Thoracic aorta (tissue), 2 donors: Measurements from ENCODE around the gene SPINDOC. TPM values are rescaled to one million over a fixed set of nuclear protein-coding genes. Genes with fewer than 3 reads are reported as not detected.

Experiments used
- ATAC-seq: fragments of 150-250 bp; one replicate; pipeline ENCODE4 v1.8.0; 2017; ENCODE audit warnings: low read depth; ENCODE audit not compliant: insufficient number of reproducible peaks, low FRiP score
- DNase-seq: peaks from one replicate; pipeline ENCODE4 v3.0.0-alpha.2; 2020; ENCODE audit warnings: low spot score
- H3K27ac ChIP-seq, 2 donors: fragments of 200-600 bp; sonication (generic); 1 replicate in 1 of 2; 2 replicates in 1 of 2; pipeline ENCODE4 v1.5.1; 2016; ENCODE audit warnings: mild to moderate bottlenecking in 2 of 2, moderate library complexity in 2 of 2
- H3K27me3 ChIP-seq: fragments of 200-600 bp; sonication (generic); replicated peaks from 2 replicates; pipeline ENCODE4 v1.6.0; 2016; ENCODE audit warnings: mild to moderate bottlenecking; ENCODE audit not compliant: insufficient read depth
- H3K36me3 ChIP-seq: fragments of 200-600 bp; sonication (generic); one replicate; pipeline ENCODE4 v1.5.1; 2016
- H3K4me1 ChIP-seq, 2 donors: fragments of 200-600 bp; sonication (generic); 1 replicate in 1 of 2; 2 replicates in 1 of 2; pipeline versions ENCODE4 v1.5.1 to v1.6.0; 2016; ENCODE audit warnings: low read depth in 2 of 2, mild to moderate bottlenecking in 1 of 2; ENCODE audit not compliant: control insufficient read depth in 1 of 2
- H3K4me3 ChIP-seq: fragments of 200-600 bp; sonication (generic); 2 replicates; pipeline ENCODE4 v1.5.1; 2016; ENCODE audit warnings: mild to moderate bottlenecking
- H3K9me3 ChIP-seq: fragments of 200-600 bp; sonication (generic); 2 replicates; pipeline ENCODE4 v1.5.1; 2016
- total RNA-seq, 2 donors: library from RNA; depleted of rRNA; stranded (reverse); fragments of >200 nt; gene quantifications; one replicate each; pipeline versions ENCODE4 v1.1.0 to v1.2.3, GENCODE V29; 2016
- TF ChIP-seq, protein P1 (sequence below): fragments of 200-600 bp; sonication (generic); IDR thresholded peaks from one replicate; pipeline ENCODE4 v1.5.1; 2019; ENCODE audit warnings: antibody characterized with exemption

SPINDOC gene
- total RNA-seq, 2 donors from 2014 or later, result 14.8 to 16.4 TPM

DNA sequence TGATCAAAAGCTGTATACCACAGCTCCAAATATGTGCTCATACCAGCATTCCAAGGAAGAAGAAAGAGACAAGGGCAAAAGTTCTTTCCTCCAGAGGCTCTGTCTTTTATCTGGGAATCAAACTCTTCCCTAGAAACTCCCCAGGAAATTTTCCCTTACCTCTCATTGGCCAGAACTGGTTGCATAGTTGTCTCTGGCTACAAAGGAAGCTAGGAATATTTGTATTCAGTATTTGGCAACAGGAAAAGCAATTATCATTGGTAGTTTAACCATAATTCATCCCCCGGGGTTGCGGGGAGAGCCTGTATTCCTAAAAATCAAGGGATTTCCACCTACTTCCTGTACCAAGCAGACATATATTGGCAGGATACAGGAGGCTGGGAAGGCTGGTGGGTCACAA lies 34.2 kb upstream of the SPINDOC start:
- no peak for DNase-seq
- no peak for ATAC-seq
- H3K4me1 ChIP-seq, result no peaks in the 10 kb centered on the region
- no peaks in the 10 kb centered on the region for H3K36me3 ChIP-seq
- no peak overlapping the region for H3K27ac ChIP-seq
- no peaks in the 10 kb centered on the region for H3K9me3 ChIP-seq
- TF ChIP-seq, protein P1, sequence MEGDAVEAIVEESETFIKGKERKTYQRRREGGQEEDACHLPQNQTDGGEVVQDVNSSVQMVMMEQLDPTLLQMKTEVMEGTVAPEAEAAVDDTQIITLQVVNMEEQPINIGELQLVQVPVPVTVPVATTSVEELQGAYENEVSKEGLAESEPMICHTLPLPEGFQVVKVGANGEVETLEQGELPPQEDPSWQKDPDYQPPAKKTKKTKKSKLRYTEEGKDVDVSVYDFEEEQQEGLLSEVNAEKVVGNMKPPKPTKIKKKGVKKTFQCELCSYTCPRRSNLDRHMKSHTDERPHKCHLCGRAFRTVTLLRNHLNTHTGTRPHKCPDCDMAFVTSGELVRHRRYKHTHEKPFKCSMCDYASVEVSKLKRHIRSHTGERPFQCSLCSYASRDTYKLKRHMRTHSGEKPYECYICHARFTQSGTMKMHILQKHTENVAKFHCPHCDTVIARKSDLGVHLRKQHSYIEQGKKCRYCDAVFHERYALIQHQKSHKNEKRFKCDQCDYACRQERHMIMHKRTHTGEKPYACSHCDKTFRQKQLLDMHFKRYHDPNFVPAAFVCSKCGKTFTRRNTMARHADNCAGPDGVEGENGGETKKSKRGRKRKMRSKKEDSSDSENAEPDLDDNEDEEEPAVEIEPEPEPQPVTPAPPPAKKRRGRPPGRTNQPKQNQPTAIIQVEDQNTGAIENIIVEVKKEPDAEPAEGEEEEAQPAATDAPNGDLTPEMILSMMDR, result no peak
- no peak overlapping the region for H3K4me3 ChIP-seq
- no peaks in the 10 kb centered on the region for H3K27me3 ChIP-seq

DNA sequence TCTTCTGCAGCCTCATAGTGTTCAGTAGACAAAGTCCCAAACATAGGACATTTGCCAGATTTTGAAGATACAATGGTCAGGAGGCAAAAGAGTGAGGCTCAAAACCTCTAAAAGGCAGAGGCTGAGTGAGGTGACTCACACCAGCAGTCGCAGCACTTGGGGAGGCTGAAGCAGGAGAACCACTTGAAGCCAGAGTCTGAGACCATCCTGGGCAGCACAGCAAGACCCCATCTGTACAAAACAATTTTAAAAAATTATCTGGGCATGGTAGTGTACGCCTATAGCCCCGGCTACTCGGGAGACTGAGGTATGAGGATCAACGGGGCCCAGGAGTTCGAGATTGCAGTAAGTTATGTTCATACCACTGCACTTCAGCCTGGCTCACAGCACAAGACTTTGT lies 30.5 kb upstream of the SPINDOC start:
- TF ChIP-seq, protein P1, result no peak
- Histone ChIP-seq H3K9me3 (no peaks in the 10 kb centered on the region), H3K27ac (no peak overlapping the region), H3K27me3 (no peaks in the 10 kb centered on the region), H3K4me3 (no peak overlapping the region), H3K4me1 (no peaks in the 10 kb centered on the region), H3K36me3 (no peaks in the 10 kb centered on the region)
- ATAC-seq (no peak), DNase-seq (no peak)

- no peaks in the 10 kb centered on the region for H3K27me3 ChIP-seq
- ATAC-seq, result no peak
- TF ChIP-seq, protein P1, result no peak
- no peak overlapping the region for H3K4me3 ChIP-seq
- DNase-seq, result no peak
- H3K27ac ChIP-seq, result no peak overlapping the region
- H3K9me3 ChIP-seq, result no peaks in the 10 kb centered on the region
- H3K36me3 ChIP-seq, result no peaks in the 10 kb centered on the region
- H3K4me1 ChIP-seq, result no peaks in the 10 kb centered on the region
Measured at GRCh38 chr11:63783925-63784592, 29.2 kb upstream of the SPINDOC start.

GRCh38 chr11:63785823-63786222 lies 27.4 kb upstream of the SPINDOC start:
- Histone ChIP-seq H3K4me1 (no peaks in the 10 kb centered on the region), H3K27ac (no peak overlapping the region), H3K9me3 (peaks cover 1% of the 10 kb centered on the region), H3K27me3 (no peaks in the 10 kb centered on the region), H3K4me3 (no peak overlapping the region), H3K36me3 (no peaks in the 10 kb centered on the region)
- ATAC-seq (no peak), DNase-seq (no peak)
- TF ChIP-seq, protein P1, result no peak

DNA sequence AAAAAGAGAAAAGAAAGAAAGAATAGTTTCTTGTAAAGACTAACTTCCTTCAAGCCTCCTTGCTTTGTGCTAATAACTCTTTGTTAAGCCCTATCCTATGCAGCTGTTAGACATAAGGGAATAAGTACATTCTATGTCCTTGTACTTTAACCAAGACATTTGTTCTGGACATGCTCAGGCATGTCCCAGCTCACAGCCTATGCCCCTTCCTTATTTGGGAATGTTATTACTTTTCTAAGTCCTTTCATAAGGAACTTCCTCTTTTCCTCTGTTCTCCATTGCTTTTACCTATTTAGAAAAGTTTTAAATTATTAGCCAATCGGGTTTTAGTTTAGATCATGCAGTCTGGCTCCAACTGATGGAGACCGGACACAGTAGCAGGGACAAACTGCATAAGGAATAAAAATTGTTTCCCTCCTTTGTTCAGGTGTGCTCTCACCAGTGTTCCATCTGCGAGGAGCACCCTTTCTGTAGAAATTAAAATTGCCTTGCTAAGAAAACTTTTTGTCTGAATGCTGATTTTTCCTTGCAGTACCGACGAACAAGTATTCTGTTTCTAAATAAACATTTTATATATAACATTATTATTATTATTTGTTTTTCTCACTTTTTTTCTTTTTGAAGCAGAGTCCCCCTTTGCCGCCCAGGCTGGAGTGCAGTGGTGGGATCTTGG lies 21.6 kb upstream of the SPINDOC start:
- H3K9me3 ChIP-seq, result peaks cover 17% of the 10 kb centered on the region
- ATAC-seq, result no peak
- no peaks in the 10 kb centered on the region for H3K27me3 ChIP-seq
- no peaks in the 10 kb centered on the region for H3K36me3 ChIP-seq
- no peak for DNase-seq
- no peaks in the 10 kb centered on the region for H3K4me1 ChIP-seq
- TF ChIP-seq, protein P1, result no peak
- no peak overlapping the region for H3K4me3 ChIP-seq
- no peak overlapping the region for H3K27ac ChIP-seq
